Activated T-cell treated with anti-CD3 and anti-CD28 coated beads, Interleukin-2, amount 50 U/mL, for 1 hour (primary cell): ENCODE measurements around the gene GUCY2D.
"Not testable (repeated sequence)": the region's sequence is repeated elsewhere in the genome, so short reads cannot be mapped to it uniquely, and the experiment has no call there.

Source experiments
- DNase-seq: peaks from one replicate; pipeline ENCODE4 v3.0.0-alpha.2; 2020

GUCY2D gene

DNA sequence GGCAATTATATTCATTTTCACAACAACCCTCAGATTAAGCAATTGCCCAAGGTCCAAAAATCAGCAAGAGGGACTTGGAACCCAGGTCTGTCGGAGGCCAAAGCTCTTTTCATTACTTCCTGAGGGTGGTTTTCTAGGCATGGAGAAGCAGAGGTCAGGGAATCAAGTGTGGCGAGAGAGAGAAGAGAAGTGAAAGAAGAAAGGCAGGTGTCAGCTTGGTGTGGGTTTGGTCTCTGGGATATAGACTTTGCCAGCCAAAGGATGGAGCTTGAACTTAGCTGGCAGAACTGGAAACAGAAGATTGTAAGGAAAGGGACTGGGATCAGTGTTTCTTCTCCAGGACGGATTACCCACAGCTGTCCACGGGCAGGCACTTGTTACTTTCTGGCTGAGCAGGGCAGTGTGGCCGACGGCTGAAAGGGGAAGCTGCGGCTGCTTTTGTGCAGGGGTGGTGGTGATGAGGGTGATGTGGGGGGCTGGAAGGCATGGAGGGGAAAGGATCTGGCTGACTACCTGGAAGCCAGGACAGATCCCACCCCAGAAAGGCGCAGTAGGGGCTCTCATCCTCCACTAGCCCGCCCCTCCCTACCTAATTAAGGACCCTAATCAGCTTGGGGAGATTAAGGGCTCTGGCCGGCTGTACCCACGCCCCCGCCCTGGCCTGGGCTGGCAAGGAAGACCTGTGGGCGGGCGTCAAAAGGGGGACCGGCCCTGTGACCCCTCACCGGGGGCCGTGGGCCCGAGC lies at the start of gene GUCY2D:
Gene GUCY2D (plus strand): TSS at position 640 of the 745 bp plus-strand sequence. CDS start 433 bp downstream, outside the sequence.
- DNase-seq: no peak

DNA sequence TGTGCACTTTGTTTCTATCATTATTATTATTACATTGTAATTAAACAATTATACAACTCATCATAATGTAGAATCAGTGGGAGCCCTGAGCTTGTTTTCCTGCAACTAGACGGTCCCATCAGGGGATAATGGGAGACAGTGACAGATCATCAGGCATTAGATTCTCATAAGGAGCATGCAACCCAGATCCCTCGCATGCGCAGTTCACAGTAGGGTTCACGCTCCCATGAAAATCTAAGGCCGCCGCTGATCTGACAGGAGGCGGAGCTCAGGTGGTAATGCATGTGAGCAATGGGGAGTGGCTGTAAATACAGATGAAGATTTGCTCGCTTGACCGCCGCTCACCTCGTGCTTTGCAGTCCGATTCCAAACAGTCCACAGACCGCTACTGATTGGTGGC lies 49.1 kb upstream of the GUCY2D start:
- not testable (repeated sequence) for DNase-seq

GRCh38 chr17:7955414-7956227 lies 46.8 kb upstream of the GUCY2D start:
- DNase-seq: no peak

DNA sequence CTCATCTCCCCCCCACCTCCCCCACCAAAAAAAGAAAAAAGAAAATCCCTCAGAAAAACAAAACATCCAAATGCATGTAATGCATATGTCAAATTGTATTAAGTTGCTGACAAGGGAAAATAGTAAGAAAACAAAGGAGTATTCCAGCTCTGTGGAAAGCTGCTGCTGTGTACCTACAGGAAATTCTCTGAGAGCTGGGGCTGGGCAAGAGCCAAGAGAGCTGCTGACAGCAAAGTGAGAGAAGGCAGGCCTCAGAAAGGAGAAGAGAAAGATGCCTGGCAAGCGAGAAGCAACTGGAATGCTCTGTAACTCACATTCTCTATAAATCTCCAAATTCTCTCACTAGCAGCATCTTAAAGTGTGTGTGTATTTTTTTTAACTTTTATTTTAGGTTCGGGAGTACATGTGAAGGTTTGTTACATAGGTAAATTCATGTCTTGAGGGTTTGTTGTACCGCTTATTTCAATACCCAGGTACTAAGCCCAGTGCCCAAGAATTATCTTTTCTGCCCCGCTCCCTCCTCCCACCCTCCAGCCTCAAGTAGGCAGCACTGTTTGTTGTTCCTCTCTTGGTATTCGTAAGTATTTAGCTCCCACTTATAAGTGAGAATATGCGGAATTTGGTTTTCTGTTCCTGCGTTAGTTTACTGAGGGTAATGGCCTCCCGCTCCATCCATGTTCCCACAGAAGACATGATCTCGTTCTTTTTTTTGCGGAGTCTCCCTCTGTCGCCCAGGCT lies 46.0 kb upstream of the GUCY2D start:
- no peak for DNase-seq

DNA sequence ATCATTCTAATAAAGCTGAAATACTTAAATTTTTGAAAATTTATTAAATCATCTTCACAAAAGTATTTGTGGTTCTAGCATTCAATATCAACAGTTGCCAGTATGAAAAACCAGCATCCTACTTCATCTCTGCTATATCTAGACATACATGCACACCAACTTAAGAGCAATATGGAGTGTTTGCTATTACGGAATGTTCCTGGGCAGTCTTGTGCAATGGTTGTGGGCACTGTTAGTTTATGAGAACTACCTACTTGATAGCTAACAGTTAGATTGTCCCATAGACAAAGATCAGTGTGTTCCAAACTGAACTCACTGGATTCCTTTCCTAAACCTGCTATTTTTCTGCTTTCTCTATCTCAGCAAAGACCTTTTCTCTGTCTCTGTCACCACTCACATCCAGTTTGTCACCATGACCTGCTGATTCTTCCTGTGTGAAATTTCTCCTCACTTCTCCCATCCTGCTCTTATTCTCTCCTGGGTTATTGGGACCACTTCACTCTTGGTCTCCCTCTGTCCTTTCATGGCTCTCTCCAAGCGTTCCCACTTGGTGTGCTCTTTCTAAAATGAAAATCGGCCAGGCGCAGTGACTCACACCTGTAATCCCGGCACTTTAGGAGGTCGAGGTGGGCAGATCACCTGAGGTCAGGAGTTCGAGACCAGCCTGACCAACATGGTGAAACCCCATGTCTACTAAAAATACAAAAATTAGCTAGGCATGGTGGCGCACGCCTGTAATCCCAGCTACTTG lies 42.7 kb upstream of the GUCY2D start:
- DNase-seq: no peak

GRCh38 chr17:7961421-7961820 lies 41.0 kb upstream of the GUCY2D start:
- no peak for DNase-seq

GRCh38 chr17:7967751-7968150 lies 34.7 kb upstream of the GUCY2D start:
- no peak for DNase-seq

GRCh38 chr17:7969433-7969832 lies 33.0 kb upstream of the GUCY2D start:
- no peak for DNase-seq

- DNase-seq: no peak
These were observed 30.8 kb upstream of the GUCY2D start for GRCh38 chr17:7971651-7972050.

GRCh38 chr17:7972131-7972785 lies 30.2 kb upstream of the GUCY2D start:
- no peak for DNase-seq

DNA sequence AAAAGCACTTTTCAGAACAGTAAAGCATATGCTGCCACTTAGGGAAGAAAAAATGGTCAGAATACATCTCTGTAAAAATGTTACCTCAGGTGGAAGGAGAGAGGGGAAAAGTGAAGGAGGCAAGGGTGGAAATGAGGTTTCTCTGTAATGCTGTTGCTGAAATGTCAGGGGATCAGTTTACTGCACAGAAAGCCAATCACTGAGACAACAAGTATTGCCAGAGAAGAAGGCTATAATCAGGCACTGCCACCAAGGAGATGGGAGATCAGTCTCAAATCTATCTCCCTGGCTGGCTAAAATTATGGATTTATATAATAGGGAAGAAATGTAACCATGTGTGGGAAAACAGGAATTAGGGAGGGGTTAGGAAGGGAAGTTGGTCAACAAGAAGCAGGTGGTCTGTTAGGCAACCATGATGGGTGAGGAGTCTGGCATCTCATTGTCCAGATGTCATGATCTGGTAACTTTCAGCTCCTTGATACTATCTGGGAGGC lies 27.7 kb upstream of the GUCY2D start:
- DNase-seq: no peak

GRCh38 chr17:7977039-7977438 lies 25.4 kb upstream of the GUCY2D start:
- no peak for DNase-seq

DNA sequence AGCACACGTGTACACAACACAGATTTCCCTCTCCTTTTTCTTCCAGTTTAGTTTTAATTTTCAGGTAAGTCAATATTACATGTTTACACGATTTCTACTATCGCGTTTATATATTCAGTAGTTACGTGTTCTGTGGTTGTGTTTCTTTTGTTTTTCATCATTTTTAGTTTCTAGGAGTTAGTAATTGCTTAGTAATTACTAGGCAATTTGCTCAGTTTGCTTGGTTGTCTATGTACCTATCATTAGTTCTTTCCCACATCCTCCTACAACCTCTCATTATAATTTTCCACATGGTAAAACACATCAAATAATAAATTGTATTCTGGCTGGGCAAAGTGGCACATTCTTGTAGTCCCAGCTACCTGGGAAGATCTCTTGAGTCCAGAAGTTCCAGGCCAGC lies 24.6 kb upstream of the GUCY2D start:
- no peak for DNase-seq

GRCh38 chr17:7982173-7982572 lies 20.2 kb upstream of the GUCY2D start:
- DNase-seq: no peak

DNA sequence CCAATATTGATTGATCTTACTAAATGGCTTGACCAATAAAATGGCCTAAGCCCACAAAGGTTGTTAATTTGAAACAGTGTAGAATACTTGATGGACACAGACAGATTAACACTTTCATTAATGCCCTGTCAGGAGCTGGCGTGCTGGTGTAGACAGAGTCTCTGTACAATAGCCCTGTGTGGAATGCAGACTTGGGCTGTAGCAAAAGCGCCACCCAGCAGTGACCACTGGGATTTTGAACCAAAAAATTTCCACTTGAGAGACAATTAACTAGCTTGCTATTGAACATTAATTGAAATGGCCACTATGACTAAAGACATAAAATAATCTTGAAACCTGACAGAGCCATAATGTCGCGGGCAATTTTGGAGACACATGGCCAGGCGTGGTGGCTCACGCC lies 19.7 kb upstream of the GUCY2D start:
- DNase-seq: no peak

- no peak for DNase-seq
These were observed 17.5 kb upstream of the GUCY2D start for GRCh38 chr17:7984904-7985303.

- no peak for DNase-seq
These were observed 15.1 kb upstream of the GUCY2D start for GRCh38 chr17:7987112-7987893.

GRCh38 chr17:7988750-7989178 lies 13.7 kb upstream of the GUCY2D start:
- no peak for DNase-seq

- peak; percentile 98 for DNase-seq
These were observed 12.4 kb upstream of the GUCY2D start for GRCh38 chr17:7989781-7990655.

GRCh38 chr17:7992516-7992915 lies 9.9 kb upstream of the GUCY2D start:
- no peak for DNase-seq
